Psoas muscle (tissue), 8 donors: Measurements from ENCODE around the gene GSTM4. TPM values are rescaled to one million over a fixed set of nuclear protein-coding genes. Genes with fewer than 3 reads are reported as not detected.

Experiments
- ATAC-seq, 4 donors: fragments of 200-7000 bp; cut with Tn5 transposase; one replicate each; pipeline ENCODE4 v1.9.1; 2020; ENCODE audit warnings: moderate library complexity in 3 of 4, mild to moderate bottlenecking in 2 of 4
- DNase-seq, 2 donors: peaks; one replicate each; pipeline ENCODE4 v3.0.0-alpha.2; 2020
- H3K27ac ChIP-seq: fragments of 200-600 bp; one replicate; pipeline ENCODE4 v1.8.0; 2022
- H3K27me3 ChIP-seq, 3 donors: fragments of 200-600 bp in 1 of 3; one replicate each; pipeline versions ENCODE4 v1.6.1 to v1.8.0; 2013 to 2022; ENCODE audit warnings: low read length in 2 of 3, mild to moderate bottlenecking in 2 of 3, moderate library complexity in 1 of 3; ENCODE audit not compliant: insufficient read depth in 3 of 3
- H3K36me3 ChIP-seq, 2 donors: fragments of 200-600 bp in 1 of 2; one replicate each; pipeline versions ENCODE4 v1.6.1 to v1.8.0; 2013 to 2022; ENCODE audit warnings: low read depth in 1 of 2, mild to moderate bottlenecking in 1 of 2, moderate library complexity in 1 of 2; ENCODE audit not compliant: insufficient read depth in 1 of 2
- H3K4me1 ChIP-seq: fragments of 200-600 bp; one replicate; pipeline ENCODE4 v1.8.0; 2022
- H3K4me3 ChIP-seq: fragments of 200-600 bp; one replicate; pipeline ENCODE4 v1.8.0; 2022; ENCODE audit warnings: mild to moderate bottlenecking
- H3K9me3 ChIP-seq: fragments of 200-600 bp; one replicate; pipeline ENCODE4 v1.8.0; 2022
- CTCF ChIP-seq: fragments of 200-600 bp; IDR thresholded peaks from one replicate; pipeline ENCODE4 v1.8.0; 2022; ENCODE audit warnings: antibody characterized with exemption
- WGBS, 3 donors: extraction: QIAGEN DNeasy Blood & Tissue Kit; methylation state at CpG; one replicate each; pipeline versions ENCODE4 v1.1.6 to v1.1.7; 2013; 5-methylcytosine and 5-hydroxymethylcytosine counted together
- intact Hi-C, 2 donors: fragments of 100-400 bp; cut with DNase I; formaldehyde crosslinking; loops; one replicate each; pipeline versions ENCODE4 v1.11.0 to v1.14.2; 2022
- polyA plus RNA-seq, 3 donors: library from polyadenylated mRNA; stranded (reverse); fragments of 200-250 nt; gene quantifications; one replicate each; pipeline ENCODE4 v1.2.3, GENCODE V29; 2013
- total RNA-seq, 4 donors: library from RNA; stranded (reverse); fragmentation: NEBNext Ultra II Directional in 2 of 4; extraction: Animal tissue kit (Norgen Biotek cat#: 25700) in 2 of 4; gene quantifications; one replicate each; pipeline versions ENCODE4 v1.2.1 to v1.2.4, GENCODE V29; 2021 to 2023
- donor health status: healthy with polysubstance abuse.
- donor health status: DM: no; HTN: no; CAD: no; lungs with moderate emphysema.
- donor health status: Bipolar disorder and iron deficiency.
- donor health status: healthy.
- donor health status: DM: yes; HTN: yes; CAD: no.
- donor health status: DM: no; HTN: no; CAD: no.
- donor health status: DM: no; HTN: no; CAD: no.
- donor health status: DM: yes; HTN: yes; CAD: no.

Gene GSTM4
- total and polyA plus RNA-seq, 7 donors = 26.0 to 56.2 (median 42.9) TPM

GRCh38 chr1:109613361-109614147 lies 42.3 kb upstream of the GSTM4 start:
- ATAC-seq = no peak
- Histone ChIP-seq H3K27me3 (no peaks in the 10 kb centered on the region), H3K4me3 (no peak overlapping the region), H3K4me1 (no peaks in the 10 kb centered on the region), H3K9me3 (no peaks in the 10 kb centered on the region), H3K36me3 (no peaks in the 10 kb centered on the region), H3K27ac (no peak overlapping the region)
- intact Hi-C loops = no loop called here
- 52 to 59% (median 53%) methylated on average over 7 of the region's 7 CpGs for WGBS, 3 donors
- TF ChIP-seq CTCF = no peak
- no peak for DNase-seq

- Histone ChIP-seq H3K9me3 (no peaks in the 10 kb centered on the region), H3K36me3 (no peaks in the 10 kb centered on the region), H3K4me1 (peaks cover 11% of the 10 kb centered on the region), H3K27ac (no peak overlapping the region), H3K27me3 (peaks cover 0 to 4% (median 0%) of the 10 kb centered on the region in 3 donors), H3K4me3 (no peak overlapping the region)
- intact Hi-C loops = loop anchor here (5.0 kb wide), 1 partner anchor 69 kb away; the partner anchor contains the start of gene GNAI3 (in 2 of the 2)
- no peak for ATAC-seq
- TF ChIP-seq CTCF = no peak
- DNase-seq = no peak
- WGBS, 3 donors = 59 to 63% (median 61%) methylated on average over 3 of the region's 3 CpGs
Observed at GRCh38 chr1:109615879-109616278, 40.0 kb upstream of the GSTM4 start.

GRCh38 chr1:109616391-109616790 lies 39.5 kb upstream of the GSTM4 start:
- Histone ChIP-seq H3K27me3 (peaks cover 0 to 4% (median 0%) of the 10 kb centered on the region in 3 donors), H3K9me3 (no peaks in the 10 kb centered on the region), H3K4me3 (no peak overlapping the region), H3K36me3 (no peaks in the 10 kb centered on the region), H3K4me1 (peaks cover 11% of the 10 kb centered on the region), H3K27ac (no peak overlapping the region)
- ATAC-seq = no peak
- 83 to 86% (median 84%) methylated on average over 3 of the region's 3 CpGs for WGBS, 3 donors
- no peak for DNase-seq
- TF ChIP-seq CTCF = no peak
- intact Hi-C loops = loop anchor here (5.0 kb wide), 1 partner anchor 69 kb away; the partner anchor contains the start of gene GNAI3 (in 2 of the 2)

- ATAC-seq (no peak), DNase-seq (no peak)
Observed at GRCh38 chr1:109617291-109617801, 38.6 kb upstream of the GSTM4 start.

More at GRCh38 chr1:109617291-109617801, 38.6 kb upstream of the GSTM4 start:
- H3K27ac ChIP-seq = no peak overlapping the region
- no peaks in the 10 kb centered on the region for H3K9me3 ChIP-seq
- peaks cover 11% of the 10 kb centered on the region for H3K4me1 ChIP-seq
- no peak for TF ChIP-seq CTCF
- intact Hi-C loops = loop anchor here (5.0 kb wide), 1 partner anchor 70 kb away; the partner anchor contains the start of gene GNAI3 (in 2 of the 2)
- peaks cover 0 to 4% (median 0%) of the 10 kb centered on the region in 3 donors for H3K27me3 ChIP-seq
- H3K4me3 ChIP-seq = no peak overlapping the region
- H3K36me3 ChIP-seq = no peaks in the 10 kb centered on the region
- WGBS, 3 donors = 65 to 77% (median 72%) methylated on average over 3 of the region's 3 CpGs
